RWPE2 (cell line): ENCODE results near the gene SRP54.
"Not testable (repeated sequence)": the region's sequence is repeated elsewhere in the genome, so short reads cannot be mapped to it uniquely, and the experiment has no call there.

Source experiments
- ATAC-seq: fragments of 200-7000 bp; cut with Tn5 transposase; 3 replicates; pipeline ENCODE4 v1.9.1; 2021; ENCODE audit warnings: low read depth
- DNase-seq: peaks from one replicate; pipeline ENCODE4 v3.0.0-alpha.2; 2020; ENCODE audit warnings: low spot score
- H3K27ac ChIP-seq: fragments of 450-650 bp; 2 replicates; pipeline ENCODE4 v1.5.1; 2017; ENCODE audit warnings: mild to moderate bottlenecking; ENCODE audit not compliant: poor library complexity, severe bottlenecking
- H3K27me3 ChIP-seq: fragments of 250-450 bp; sonication (Bioruptor Pico); 2 replicates; pipeline ENCODE4 v1.5.1; 2021; ENCODE audit warnings: mild to moderate bottlenecking, moderate library complexity; ENCODE audit not compliant: insufficient read depth, poor library complexity, severe bottlenecking
- H3K36me3 ChIP-seq: fragments of 250-450 bp; sonication (Bioruptor Pico); 2 replicates; pipeline ENCODE4 v1.5.1; 2020; ENCODE audit warnings: low read depth, mild to moderate bottlenecking, moderate library complexity
- H3K4me1 ChIP-seq: fragments of 250-450 bp; sonication (Bioruptor Pico); 2 replicates; pipeline ENCODE4 v1.5.1; 2021; ENCODE audit warnings: mild to moderate bottlenecking, moderate library complexity; ENCODE audit not compliant: insufficient read depth, poor library complexity, severe bottlenecking
- H3K4me3 ChIP-seq: fragments of 250-450 bp; sonication (Bioruptor Pico); 2 replicates; pipeline ENCODE4 v1.5.1; 2021; ENCODE audit warnings: mild to moderate bottlenecking, moderate library complexity; ENCODE audit not compliant: severe bottlenecking
- H3K9me3 ChIP-seq: fragments of 250-450 bp; sonication (Bioruptor Pico); 2 replicates; pipeline ENCODE4 v1.5.1; 2021; ENCODE audit warnings: mild to moderate bottlenecking, moderate library complexity; ENCODE audit not compliant: severe bottlenecking
- TF ChIP-seq, protein P1 (sequence below): fragments of 450-650 bp; IDR thresholded peaks from one replicate; pipeline ENCODE4 v1.5.1; 2017; ENCODE audit warnings: mild to moderate bottlenecking, moderate library complexity; ENCODE audit not compliant: poor library complexity, severe bottlenecking

The SRP54 gene

DNA sequence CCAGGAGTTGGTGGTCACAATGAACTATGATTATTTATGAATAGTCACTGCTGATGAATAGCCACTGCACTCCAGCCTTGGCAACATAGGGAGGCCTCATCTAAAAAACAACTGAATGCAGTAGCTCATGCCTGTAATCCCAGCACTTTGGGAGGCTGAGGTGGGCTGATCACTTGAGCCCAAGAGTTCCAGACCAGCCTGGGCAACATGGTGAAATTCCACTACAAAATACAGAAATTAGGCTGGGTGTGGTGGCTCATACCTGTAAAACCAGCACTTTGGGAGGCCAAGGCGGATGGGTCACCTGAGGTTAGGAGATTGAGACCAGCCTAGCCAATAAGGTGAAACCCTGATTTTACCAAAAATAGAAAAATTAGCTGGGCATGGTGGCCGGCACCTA lies 49.8 kb downstream of the SRP54 start:
- Histone ChIP-seq H3K4me3 (no peak overlapping the region), H3K9me3 (peaks cover 5% of the 10 kb centered on the region), H3K36me3 (peaks cover 53% of the 10 kb centered on the region), H3K4me1 (no peaks in the 10 kb centered on the region), H3K27ac (no peak overlapping the region), H3K27me3 (no peaks in the 10 kb centered on the region)
- ATAC-seq (no peak), DNase-seq (no peak)
- TF ChIP-seq, protein P1, sequence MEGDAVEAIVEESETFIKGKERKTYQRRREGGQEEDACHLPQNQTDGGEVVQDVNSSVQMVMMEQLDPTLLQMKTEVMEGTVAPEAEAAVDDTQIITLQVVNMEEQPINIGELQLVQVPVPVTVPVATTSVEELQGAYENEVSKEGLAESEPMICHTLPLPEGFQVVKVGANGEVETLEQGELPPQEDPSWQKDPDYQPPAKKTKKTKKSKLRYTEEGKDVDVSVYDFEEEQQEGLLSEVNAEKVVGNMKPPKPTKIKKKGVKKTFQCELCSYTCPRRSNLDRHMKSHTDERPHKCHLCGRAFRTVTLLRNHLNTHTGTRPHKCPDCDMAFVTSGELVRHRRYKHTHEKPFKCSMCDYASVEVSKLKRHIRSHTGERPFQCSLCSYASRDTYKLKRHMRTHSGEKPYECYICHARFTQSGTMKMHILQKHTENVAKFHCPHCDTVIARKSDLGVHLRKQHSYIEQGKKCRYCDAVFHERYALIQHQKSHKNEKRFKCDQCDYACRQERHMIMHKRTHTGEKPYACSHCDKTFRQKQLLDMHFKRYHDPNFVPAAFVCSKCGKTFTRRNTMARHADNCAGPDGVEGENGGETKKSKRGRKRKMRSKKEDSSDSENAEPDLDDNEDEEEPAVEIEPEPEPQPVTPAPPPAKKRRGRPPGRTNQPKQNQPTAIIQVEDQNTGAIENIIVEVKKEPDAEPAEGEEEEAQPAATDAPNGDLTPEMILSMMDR: no peak

DNA sequence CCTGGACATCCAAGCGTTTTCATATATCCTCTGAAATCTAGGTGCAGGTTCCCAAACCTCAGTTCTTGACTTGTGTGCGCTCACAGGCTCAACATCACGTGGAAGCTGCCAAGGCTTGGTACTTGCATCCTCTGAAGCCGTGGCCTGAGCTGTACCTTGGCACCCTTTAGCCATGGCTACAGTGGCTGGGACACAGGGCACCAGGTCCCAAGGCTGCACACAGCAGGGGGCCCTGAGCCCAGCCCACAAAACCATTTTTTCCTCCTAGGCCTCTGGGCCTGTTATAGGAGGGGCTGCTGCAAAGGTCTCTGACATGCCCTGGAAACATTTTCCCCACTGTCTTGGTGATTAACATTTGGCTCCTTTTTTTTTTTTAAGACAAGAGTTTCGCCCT lies 51.6 kb downstream of the SRP54 start:
- peaks cover 34% of the 10 kb centered on the region for H3K36me3 ChIP-seq
- TF ChIP-seq, protein P1: no peak
- no peak overlapping the region for H3K4me3 ChIP-seq
- ATAC-seq (no peak), DNase-seq (no peak)
- no peaks in the 10 kb centered on the region for H3K27me3 ChIP-seq
- H3K27ac ChIP-seq: no peak overlapping the region
- H3K4me1 ChIP-seq: peaks cover 5% of the 10 kb centered on the region
- H3K9me3 ChIP-seq: peaks cover 5% of the 10 kb centered on the region

DNA sequence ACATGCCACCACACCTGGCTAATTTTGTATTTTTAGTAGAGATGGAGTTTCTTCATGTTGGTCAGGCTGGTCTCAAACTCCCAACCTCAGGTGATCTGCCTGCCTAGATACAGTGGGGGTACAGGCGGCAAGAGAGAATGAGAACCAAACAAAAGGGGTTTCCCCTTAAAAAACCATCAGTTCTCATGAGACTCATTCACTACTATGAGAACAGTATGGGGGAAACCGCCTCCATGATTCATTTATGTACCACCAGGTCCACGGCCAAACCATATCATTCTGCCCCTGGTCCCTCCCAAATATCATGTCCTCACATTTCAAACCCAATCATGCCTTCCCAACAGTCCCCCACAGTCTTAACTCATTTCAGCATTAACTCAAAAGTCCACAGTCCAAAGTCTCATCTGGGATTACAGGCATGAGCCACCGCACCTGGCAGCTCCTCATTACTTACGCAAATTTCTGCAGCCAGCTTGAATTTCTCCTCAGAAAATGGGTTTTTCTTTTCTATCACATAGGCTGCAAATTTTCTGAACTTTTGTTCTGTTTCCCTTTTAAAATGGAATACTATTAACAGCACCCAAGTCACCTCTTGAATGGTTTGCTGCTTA lies 52.3 kb downstream of the SRP54 start:
- H3K27ac ChIP-seq, H3K27me3 ChIP-seq, H3K4me1 ChIP-seq, DNase-seq, H3K9me3 ChIP-seq, H3K4me3 ChIP-seq, ATAC-seq: not testable (repeated sequence)
- H3K36me3 ChIP-seq: peaks cover 32% of the 10 kb centered on the region

DNA sequence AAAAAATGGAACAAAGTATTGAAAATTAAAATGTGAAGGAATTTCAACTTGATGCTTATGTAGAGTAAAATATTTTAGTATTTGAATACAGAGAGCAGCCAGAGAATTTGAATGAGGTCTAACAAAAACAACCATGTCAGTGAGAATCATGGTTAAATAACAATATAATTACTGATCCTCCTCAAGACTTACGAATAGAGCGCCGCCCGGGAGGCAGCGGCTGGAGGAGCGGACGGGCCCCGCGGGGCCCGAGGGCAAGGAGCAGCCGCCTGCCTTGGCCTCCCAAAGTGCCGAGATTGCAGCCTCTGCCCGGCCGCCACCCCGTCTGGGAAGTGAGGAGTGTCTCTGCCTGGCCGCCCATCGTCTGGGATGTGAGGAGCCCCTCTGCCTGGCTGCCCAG lies 55.5 kb downstream of the SRP54 start:
- not testable (repeated sequence) for H3K27ac ChIP-seq, H3K9me3 ChIP-seq, DNase-seq, ATAC-seq, H3K36me3 ChIP-seq, H3K27me3 ChIP-seq, H3K4me3 ChIP-seq, H3K4me1 ChIP-seq

DNA sequence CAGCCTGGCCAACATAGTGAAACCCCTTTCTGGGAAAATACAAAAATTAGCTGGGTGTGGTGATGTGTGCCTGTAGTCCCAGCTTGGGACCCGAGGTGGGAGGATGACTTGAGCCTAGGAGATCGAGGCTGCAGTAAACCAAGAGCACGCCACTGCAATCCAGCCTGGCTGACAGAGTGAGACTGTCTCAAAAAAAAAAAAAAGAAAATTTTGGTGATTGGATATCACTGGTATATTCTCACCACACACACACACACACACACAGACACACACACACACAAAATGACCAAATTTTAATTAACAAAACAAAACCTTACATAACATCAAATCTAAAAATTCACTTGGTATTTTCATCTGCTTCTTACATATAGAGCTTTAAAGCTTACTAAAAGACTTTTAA lies 59.8 kb downstream of the SRP54 start:
- H3K27me3 ChIP-seq: no peaks in the 10 kb centered on the region
- no peak overlapping the region for H3K4me3 ChIP-seq
- no peak for ATAC-seq
- H3K27ac ChIP-seq: no peak overlapping the region
- DNase-seq: no peak
- no peaks in the 10 kb centered on the region for H3K36me3 ChIP-seq
- TF ChIP-seq, protein P1: no peak
- peaks cover 13% of the 10 kb centered on the region for H3K4me1 ChIP-seq
- H3K9me3 ChIP-seq: no peaks in the 10 kb centered on the region

DNA sequence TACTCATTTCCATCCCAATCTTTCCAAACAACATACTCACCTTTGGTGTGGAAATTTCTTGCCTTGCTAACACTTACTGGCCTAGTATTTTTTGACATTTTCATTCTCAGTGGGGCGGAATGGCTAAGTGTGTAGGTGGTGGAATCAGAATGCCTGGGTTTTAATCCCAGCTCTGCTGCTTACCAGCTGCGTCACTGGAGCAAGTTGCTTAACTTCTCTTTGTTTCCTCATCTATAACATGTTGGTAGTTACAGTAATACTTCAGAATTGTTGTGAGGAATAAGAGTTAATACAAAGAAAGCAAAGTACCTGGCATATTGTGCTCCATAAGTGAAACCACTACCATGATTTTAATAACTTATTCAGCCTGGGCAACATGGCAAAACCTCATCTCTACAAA lies 60.3 kb downstream of the SRP54 start:
- Histone ChIP-seq H3K4me1 (peaks cover 14% of the 10 kb centered on the region), H3K27ac (no peak overlapping the region), H3K36me3 (peaks cover 4% of the 10 kb centered on the region), H3K27me3 (no peaks in the 10 kb centered on the region), H3K9me3 (no peaks in the 10 kb centered on the region), H3K4me3 (no peak overlapping the region)
- TF ChIP-seq, protein P1: no peak
- DNase-seq (no peak), ATAC-seq (no peak)
